ENCODE results near the gene ACSL1. TPM values are rescaled to one million over a fixed set of nuclear protein-coding genes. Genes with fewer than 3 reads are reported as not detected.

The ACSL1 gene
- total RNA-seq, 1 donor from 2014 or later: 18.0 TPM

DNA sequence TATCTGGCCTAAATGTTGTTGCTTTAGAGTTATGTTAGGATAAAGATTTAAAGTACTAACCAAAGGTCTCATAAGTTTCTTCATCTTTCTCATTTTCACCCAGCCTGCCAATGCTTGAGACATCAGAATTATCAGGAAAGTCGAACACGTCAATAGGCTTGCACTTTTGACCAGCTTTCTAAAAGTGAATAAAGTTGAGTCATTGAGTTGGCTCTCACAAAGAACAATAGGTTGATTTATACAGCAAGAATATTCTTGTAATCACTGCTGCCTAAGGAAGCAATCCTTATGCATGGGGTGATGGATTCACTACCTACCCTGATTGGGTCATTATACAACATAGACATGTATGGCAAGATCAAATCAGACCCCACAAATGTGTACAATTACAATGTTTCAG, 96.9 kb downstream of the ACSL1 start:
- no peak overlapping the region for H3K27ac Mint-ChIP-seq
- TF ChIP-seq, protein P1, sequence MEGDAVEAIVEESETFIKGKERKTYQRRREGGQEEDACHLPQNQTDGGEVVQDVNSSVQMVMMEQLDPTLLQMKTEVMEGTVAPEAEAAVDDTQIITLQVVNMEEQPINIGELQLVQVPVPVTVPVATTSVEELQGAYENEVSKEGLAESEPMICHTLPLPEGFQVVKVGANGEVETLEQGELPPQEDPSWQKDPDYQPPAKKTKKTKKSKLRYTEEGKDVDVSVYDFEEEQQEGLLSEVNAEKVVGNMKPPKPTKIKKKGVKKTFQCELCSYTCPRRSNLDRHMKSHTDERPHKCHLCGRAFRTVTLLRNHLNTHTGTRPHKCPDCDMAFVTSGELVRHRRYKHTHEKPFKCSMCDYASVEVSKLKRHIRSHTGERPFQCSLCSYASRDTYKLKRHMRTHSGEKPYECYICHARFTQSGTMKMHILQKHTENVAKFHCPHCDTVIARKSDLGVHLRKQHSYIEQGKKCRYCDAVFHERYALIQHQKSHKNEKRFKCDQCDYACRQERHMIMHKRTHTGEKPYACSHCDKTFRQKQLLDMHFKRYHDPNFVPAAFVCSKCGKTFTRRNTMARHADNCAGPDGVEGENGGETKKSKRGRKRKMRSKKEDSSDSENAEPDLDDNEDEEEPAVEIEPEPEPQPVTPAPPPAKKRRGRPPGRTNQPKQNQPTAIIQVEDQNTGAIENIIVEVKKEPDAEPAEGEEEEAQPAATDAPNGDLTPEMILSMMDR (IDR thresholded peaks at IDR 0.05; ENCODE audit: unreplicated experiment): no peak
- DNase-seq (ENCODE audit: low spot score in 2 of 2, unreplicated experiment in 2 of 2): no peak

GRCh38 chr4:184727430-184727829, 98.3 kb downstream of the ACSL1 start:
- no peak for DNase-seq (ENCODE audit: low spot score in 2 of 2, unreplicated experiment in 2 of 2)
- Mint-ChIP-seq H3K4me3 (no peak overlapping the region), H3K27ac (no peak overlapping the region), H3K4me1 (peaks cover 14% of the 10 kb centered on the region), H3K9me3 (peaks cover 5% of the 10 kb centered on the region), H3K27me3 (ENCODE audit: low read depth) (no peaks in the 10 kb centered on the region), H3K36me3 (peaks cover 34% of the 10 kb centered on the region)
- TF ChIP-seq, protein P1 (IDR thresholded peaks at IDR 0.05; ENCODE audit: unreplicated experiment): no peak

More for the DNA sequence above, 96.9 kb downstream of the ACSL1 start:
- Mint-ChIP-seq H3K4me3 (no peak overlapping the region), H3K27me3 (ENCODE audit: low read depth) (no peaks in the 10 kb centered on the region), H3K36me3 (peaks cover 26% of the 10 kb centered on the region), H3K4me1 (peaks cover 21% of the 10 kb centered on the region), H3K9me3 (peaks cover 5% of the 10 kb centered on the region)

- no peak for DNase-seq (ENCODE audit: low spot score in 2 of 2, unreplicated experiment in 2 of 2)
- no peak overlapping the region for H3K27ac Mint-ChIP-seq
- H3K9me3 Mint-ChIP-seq: peaks cover 26% of the 10 kb centered on the region
- peaks cover 58% of the 10 kb centered on the region for H3K36me3 Mint-ChIP-seq
- H3K4me1 Mint-ChIP-seq: no peaks in the 10 kb centered on the region
- H3K4me3 Mint-ChIP-seq: no peak overlapping the region
- no peaks in the 10 kb centered on the region for H3K27me3 Mint-ChIP-seq (ENCODE audit: low read depth)
- TF ChIP-seq, protein P1 (IDR thresholded peaks at IDR 0.05; ENCODE audit: unreplicated experiment): no peak
These were observed 103.0 kb downstream of the ACSL1 start for GRCh38 chr4:184722798-184723197.

DNA sequence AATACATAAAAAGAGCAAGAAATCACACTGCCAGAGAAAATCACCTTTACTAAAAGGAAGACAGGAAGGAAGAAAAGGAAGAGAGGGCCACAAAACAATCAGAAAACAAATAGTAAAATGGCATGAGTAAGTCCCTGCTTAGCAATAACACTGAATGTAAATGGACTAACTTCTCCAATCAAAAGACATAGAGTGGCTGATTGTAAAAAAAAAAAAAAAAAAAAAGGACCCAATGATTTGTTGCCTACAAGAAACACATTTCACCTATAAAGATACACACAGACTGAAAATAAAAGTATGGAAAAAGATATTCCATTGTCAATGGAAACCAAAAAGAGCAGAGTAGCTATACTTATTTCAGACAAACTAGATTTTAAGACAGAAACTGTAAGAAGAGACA, 104.5 kb downstream of the ACSL1 start:
- Mint-ChIP-seq H3K4me3 (no peak overlapping the region), H3K27me3 (ENCODE audit: low read depth) (no peaks in the 10 kb centered on the region), H3K36me3 (peaks cover 48% of the 10 kb centered on the region), H3K27ac (no peak overlapping the region), H3K4me1 (no peaks in the 10 kb centered on the region), H3K9me3 (peaks cover 22% of the 10 kb centered on the region)
- DNase-seq (ENCODE audit: low spot score in 2 of 2, unreplicated experiment in 2 of 2): no peak
- TF ChIP-seq, protein P1 (IDR thresholded peaks at IDR 0.05; ENCODE audit: unreplicated experiment): no peak

DNA sequence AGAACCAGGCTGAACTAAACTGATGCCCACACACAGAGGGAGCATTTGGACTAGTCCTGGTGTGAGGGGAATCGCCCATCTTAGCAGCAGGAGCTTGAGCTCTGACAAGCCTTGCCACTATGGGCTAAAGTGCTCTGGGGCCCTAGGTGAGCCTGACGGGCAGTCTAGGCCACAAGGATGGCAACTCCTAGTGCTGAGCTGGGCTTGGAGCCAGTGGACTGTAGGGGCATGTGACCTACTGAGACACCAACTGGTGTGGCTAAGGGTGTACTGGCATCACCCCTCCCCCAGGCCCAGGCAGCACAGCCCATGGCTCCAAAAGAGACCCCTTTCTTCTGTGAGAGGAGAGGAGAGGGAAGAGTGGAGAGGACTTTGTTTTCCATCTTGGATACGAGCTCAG, 106.4 kb downstream of the ACSL1 start:
- Mint-ChIP-seq H3K4me3 (no peak overlapping the region), H3K4me1 (no peaks in the 10 kb centered on the region), H3K36me3 (peaks cover 42% of the 10 kb centered on the region), H3K27ac (no peak overlapping the region), H3K27me3 (ENCODE audit: low read depth) (no peaks in the 10 kb centered on the region), H3K9me3 (peaks cover 22% of the 10 kb centered on the region)
- TF ChIP-seq, protein P1 (IDR thresholded peaks at IDR 0.05; ENCODE audit: unreplicated experiment): no peak
- DNase-seq (ENCODE audit: low spot score in 2 of 2, unreplicated experiment in 2 of 2): no peak

- no peak overlapping the region for H3K27ac Mint-ChIP-seq
- DNase-seq (ENCODE audit: low spot score in 2 of 2, unreplicated experiment in 2 of 2): no peak
- H3K4me3 Mint-ChIP-seq: no peak overlapping the region
- TF ChIP-seq, protein P1 (IDR thresholded peaks at IDR 0.05; ENCODE audit: unreplicated experiment): no peak
- H3K36me3 Mint-ChIP-seq: peaks cover 21% of the 10 kb centered on the region
- H3K9me3 Mint-ChIP-seq: peaks cover 6% of the 10 kb centered on the region
- no peaks in the 10 kb centered on the region for H3K27me3 Mint-ChIP-seq (ENCODE audit: low read depth)
- no peaks in the 10 kb centered on the region for H3K4me1 Mint-ChIP-seq
These were observed 110.2 kb downstream of the ACSL1 start for GRCh38 chr4:184715526-184715925.

Measured in mesothelial cell of epicardium (in vitro differentiated cells).